SK-N-SH (cell line): Measurements from ENCODE around the gene CHCHD5.

ENCODE experiments used
- ELF1 ChIP-seq: IDR thresholded peaks from 2 replicates; pipeline ENCODE4 v1.4.0; 2012
- EZH2phosphoT487 ChIP-seq: fragments of 200-600 bp; sonication (generic); IDR thresholded peaks from 2 replicates; pipeline ENCODE4 v1.6.1; 2017; ENCODE audit warnings: low read depth, mixed run types, mild to moderate bottlenecking, antibody characterized with exemption, moderate library complexity, borderline replicate concordance
- FOXJ3 ChIP-seq: sonication (generic); formaldehyde crosslinking; IDR thresholded peaks from 2 replicates; pipeline ENCODE4 v1.5.1; 2020; ENCODE audit warnings: mild to moderate bottlenecking, missing genetic modification reagents
- FOXM1 ChIP-seq: IDR thresholded peaks from 2 replicates; pipeline ENCODE4 v1.4.0; 2012; ENCODE audit warnings: low read depth, mild to moderate bottlenecking
- JUND ChIP-seq: IDR thresholded peaks from 2 replicates; pipeline ENCODE4 v1.4.0; 2012
- POLR2AphosphoS5 ChIP-seq: IDR thresholded peaks from 2 replicates; pipeline ENCODE4 v1.6.1; 2012; ENCODE audit warnings: low read depth, low read length
- SIN3A ChIP-seq: IDR thresholded peaks from 2 replicates; pipeline ENCODE4 v1.6.1; 2012; ENCODE audit warnings: low read depth, mild to moderate bottlenecking, low read length, moderate library complexity, borderline replicate concordance
- TAF1 ChIP-seq: IDR thresholded peaks from 2 replicates; pipeline ENCODE4 v1.6.1; 2012; ENCODE audit warnings: low read depth, mild to moderate bottlenecking, low read length, moderate library complexity, borderline replicate concordance
- TEAD4 ChIP-seq: IDR thresholded peaks from 2 replicates; pipeline ENCODE4 v1.4.0; 2012; ENCODE audit warnings: mild to moderate bottlenecking, borderline replicate concordance; ENCODE audit not compliant: insufficient read depth
- TF ChIP-seq, protein P1 (sequence below): fragments of 150-350 bp; IDR thresholded peaks from 2 replicates; pipeline ENCODE4 v1.6.1; 2016; ENCODE audit warnings: mild to moderate bottlenecking, low read depth, low read length
- TF ChIP-seq, protein P2 (sequence below): fragments of 200-600 bp; sonication (generic); IDR thresholded peaks from 2 replicates; pipeline ENCODE4 v1.6.1; 2017; ENCODE audit warnings: antibody characterized with exemption, mild to moderate bottlenecking, moderate library complexity
- TF ChIP-seq, protein P3 (sequence below): IDR thresholded peaks from 2 replicates; pipeline ENCODE4 v1.4.0; 2012; ENCODE audit warnings: low read depth, borderline replicate concordance
- TF ChIP-seq, protein P4 (sequence below): fragments of 150-350 bp; IDR thresholded peaks from 2 replicates; pipeline ENCODE4 v1.6.1; 2017; ENCODE audit warnings: antibody characterized with exemption, low read length, low read depth, borderline replicate concordance
- TF ChIP-seq, protein P5 (sequence below): IDR thresholded peaks from 2 replicates; pipeline ENCODE4 v1.4.0; 2012; ENCODE audit warnings: low read depth, borderline replicate concordance

DNA sequence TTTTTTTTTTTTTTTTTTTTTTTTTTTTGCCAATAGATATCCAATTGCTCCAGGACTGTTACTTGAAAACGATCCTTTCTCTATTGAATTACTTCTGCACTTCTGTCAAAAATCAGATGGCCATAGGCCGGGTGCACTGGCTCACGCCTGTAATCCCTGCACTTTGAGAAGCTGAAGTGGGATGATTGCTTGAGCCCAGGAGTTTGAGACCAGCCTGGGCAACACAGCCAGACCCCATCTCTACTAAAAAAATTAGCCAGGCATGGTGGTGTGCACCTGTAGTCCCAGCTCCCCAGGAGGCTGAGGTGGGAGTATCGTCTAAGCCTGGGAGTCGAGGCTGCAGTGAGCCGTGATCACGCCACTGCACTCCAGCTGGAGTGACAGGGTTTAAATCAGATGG lies 4.3 kb upstream of the CHCHD5 start:
- TF ChIP-seq, protein P1, sequence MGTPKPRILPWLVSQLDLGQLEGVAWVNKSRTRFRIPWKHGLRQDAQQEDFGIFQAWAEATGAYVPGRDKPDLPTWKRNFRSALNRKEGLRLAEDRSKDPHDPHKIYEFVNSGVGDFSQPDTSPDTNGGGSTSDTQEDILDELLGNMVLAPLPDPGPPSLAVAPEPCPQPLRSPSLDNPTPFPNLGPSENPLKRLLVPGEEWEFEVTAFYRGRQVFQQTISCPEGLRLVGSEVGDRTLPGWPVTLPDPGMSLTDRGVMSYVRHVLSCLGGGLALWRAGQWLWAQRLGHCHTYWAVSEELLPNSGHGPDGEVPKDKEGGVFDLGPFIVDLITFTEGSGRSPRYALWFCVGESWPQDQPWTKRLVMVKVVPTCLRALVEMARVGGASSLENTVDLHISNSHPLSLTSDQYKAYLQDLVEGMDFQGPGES, result no peak
- TF ChIP-seq SIN3A, result no peak
- TF ChIP-seq, protein P2, sequence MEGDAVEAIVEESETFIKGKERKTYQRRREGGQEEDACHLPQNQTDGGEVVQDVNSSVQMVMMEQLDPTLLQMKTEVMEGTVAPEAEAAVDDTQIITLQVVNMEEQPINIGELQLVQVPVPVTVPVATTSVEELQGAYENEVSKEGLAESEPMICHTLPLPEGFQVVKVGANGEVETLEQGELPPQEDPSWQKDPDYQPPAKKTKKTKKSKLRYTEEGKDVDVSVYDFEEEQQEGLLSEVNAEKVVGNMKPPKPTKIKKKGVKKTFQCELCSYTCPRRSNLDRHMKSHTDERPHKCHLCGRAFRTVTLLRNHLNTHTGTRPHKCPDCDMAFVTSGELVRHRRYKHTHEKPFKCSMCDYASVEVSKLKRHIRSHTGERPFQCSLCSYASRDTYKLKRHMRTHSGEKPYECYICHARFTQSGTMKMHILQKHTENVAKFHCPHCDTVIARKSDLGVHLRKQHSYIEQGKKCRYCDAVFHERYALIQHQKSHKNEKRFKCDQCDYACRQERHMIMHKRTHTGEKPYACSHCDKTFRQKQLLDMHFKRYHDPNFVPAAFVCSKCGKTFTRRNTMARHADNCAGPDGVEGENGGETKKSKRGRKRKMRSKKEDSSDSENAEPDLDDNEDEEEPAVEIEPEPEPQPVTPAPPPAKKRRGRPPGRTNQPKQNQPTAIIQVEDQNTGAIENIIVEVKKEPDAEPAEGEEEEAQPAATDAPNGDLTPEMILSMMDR, result no peak
- no peak for TF ChIP-seq POLR2AphosphoS5
- TF ChIP-seq ELF1, result no peak
- no peak for TF ChIP-seq EZH2phosphoT487
- TF ChIP-seq, protein P3, sequence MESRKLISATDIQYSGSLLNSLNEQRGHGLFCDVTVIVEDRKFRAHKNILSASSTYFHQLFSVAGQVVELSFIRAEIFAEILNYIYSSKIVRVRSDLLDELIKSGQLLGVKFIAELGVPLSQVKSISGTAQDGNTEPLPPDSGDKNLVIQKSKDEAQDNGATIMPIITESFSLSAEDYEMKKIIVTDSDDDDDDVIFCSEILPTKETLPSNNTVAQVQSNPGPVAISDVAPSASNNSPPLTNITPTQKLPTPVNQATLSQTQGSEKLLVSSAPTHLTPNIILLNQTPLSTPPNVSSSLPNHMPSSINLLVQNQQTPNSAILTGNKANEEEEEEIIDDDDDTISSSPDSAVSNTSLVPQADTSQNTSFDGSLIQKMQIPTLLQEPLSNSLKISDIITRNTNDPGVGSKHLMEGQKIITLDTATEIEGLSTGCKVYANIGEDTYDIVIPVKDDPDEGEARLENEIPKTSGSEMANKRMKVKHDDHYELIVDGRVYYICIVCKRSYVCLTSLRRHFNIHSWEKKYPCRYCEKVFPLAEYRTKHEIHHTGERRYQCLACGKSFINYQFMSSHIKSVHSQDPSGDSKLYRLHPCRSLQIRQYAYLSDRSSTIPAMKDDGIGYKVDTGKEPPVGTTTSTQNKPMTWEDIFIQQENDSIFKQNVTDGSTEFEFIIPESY, result no peak
- no peak for TF ChIP-seq TAF1
- no peak for TF ChIP-seq TEAD4
- TF ChIP-seq, protein P4, sequence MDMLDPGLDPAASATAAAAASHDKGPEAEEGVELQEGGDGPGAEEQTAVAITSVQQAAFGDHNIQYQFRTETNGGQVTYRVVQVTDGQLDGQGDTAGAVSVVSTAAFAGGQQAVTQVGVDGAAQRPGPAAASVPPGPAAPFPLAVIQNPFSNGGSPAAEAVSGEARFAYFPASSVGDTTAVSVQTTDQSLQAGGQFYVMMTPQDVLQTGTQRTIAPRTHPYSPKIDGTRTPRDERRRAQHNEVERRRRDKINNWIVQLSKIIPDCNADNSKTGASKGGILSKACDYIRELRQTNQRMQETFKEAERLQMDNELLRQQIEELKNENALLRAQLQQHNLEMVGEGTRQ, result no peak
- no peak for TF ChIP-seq FOXM1
- no peak for TF ChIP-seq FOXJ3 (CRISPR knock-in tag)
- TF ChIP-seq JUND, result no peak
- TF ChIP-seq, protein P5, sequence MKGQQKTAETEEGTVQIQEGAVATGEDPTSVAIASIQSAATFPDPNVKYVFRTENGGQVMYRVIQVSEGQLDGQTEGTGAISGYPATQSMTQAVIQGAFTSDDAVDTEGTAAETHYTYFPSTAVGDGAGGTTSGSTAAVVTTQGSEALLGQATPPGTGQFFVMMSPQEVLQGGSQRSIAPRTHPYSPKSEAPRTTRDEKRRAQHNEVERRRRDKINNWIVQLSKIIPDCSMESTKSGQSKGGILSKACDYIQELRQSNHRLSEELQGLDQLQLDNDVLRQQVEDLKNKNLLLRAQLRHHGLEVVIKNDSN, result no peak
